Measurements from ENCODE around the gene POLK.
"Not testable (repeated sequence)": the region's sequence is repeated elsewhere in the genome, so short reads cannot be mapped to it uniquely, and the experiment has no call there.

POLK gene

GRCh38 chr5:75551471-75551870 is 39.8 kb downstream of the POLK start:
- DNase-seq: no peak

GRCh38 chr5:75552764-75553163 is 41.1 kb downstream of the POLK start:
- no peak for DNase-seq

- DNase-seq: no peak
These were observed 41.7 kb downstream of the POLK start for GRCh38 chr5:75553358-75553757.

GRCh38 chr5:75558221-75558620 is 46.5 kb downstream of the POLK start:
- DNase-seq: no peak

- peak; percentile 37 to 85 (median 68) for DNase-seq
These were observed 47.4 kb downstream of the POLK start for GRCh38 chr5:75558981-75559632.

- DNase-seq: not testable (repeated sequence)
These were observed 49.0 kb downstream of the POLK start for GRCh38 chr5:75560655-75561054.

GRCh38 chr5:75565991-75566709 is 54.5 kb downstream of the POLK start:
- DNase-seq: peak in 3 of 4 experiments; percentile 7 to 21 (median 10)

GRCh38 chr5:75566710-75567309 is 55.1 kb downstream of the POLK start:
- peak; percentile 47 to 88 (median 68) for DNase-seq

GRCh38 chr5:75567710-75568109 is 56.0 kb downstream of the POLK start:
- peak; percentile 55 to 85 (median 69) for DNase-seq

- peak; percentile 30 to 66 (median 58) for DNase-seq
These were observed 56.5 kb downstream of the POLK start for GRCh38 chr5:75568202-75568601.

GRCh38 chr5:75571547-75571946 is 59.9 kb downstream of the POLK start:
- peak in 3 of 4 experiments; percentile 2 to 29 (median 24) for DNase-seq

GRCh38 chr5:75574791-75575190 is 63.1 kb downstream of the POLK start:
- DNase-seq: no peak

GRCh38 chr5:75578280-75578679 is 66.6 kb downstream of the POLK start:
- not testable (repeated sequence) for DNase-seq

- no peak for DNase-seq
These were observed 73.0 kb downstream of the POLK start for GRCh38 chr5:75584641-75585040.

GRCh38 chr5:75588666-75589065 is 77.0 kb downstream of the POLK start:
- no peak for DNase-seq

- no peak for DNase-seq
These were observed 88.8 kb downstream of the POLK start for GRCh38 chr5:75600535-75600934.

GRCh38 chr5:75601567-75601966 is 89.9 kb downstream of the POLK start:
- no peak for DNase-seq

- DNase-seq: no peak
These were observed 90.3 kb downstream of the POLK start for GRCh38 chr5:75601996-75602395.

GRCh38 chr5:75603371-75603770 is 91.7 kb downstream of the POLK start:
- no peak for DNase-seq

- DNase-seq: no peak
These were observed 92.1 kb downstream of the POLK start for GRCh38 chr5:75603821-75604220.

- DNase-seq: not testable (repeated sequence)
These were observed 95.7 kb downstream of the POLK start for GRCh38 chr5:75607341-75607740.

GRCh38 chr5:75608870-75609269 is 97.2 kb downstream of the POLK start:
- no peak for DNase-seq

- DNase-seq: no peak
These were observed 98.5 kb downstream of the POLK start for GRCh38 chr5:75610201-75610600.

GRCh38 chr5:75610859-75611310 is 99.2 kb downstream of the POLK start:
- not testable (repeated sequence) for DNase-seq

Measured in suppressor macrophage (primary cell).